ENCODE data around the gene KASH5.

- TF ChIP-seq, protein P1, sequence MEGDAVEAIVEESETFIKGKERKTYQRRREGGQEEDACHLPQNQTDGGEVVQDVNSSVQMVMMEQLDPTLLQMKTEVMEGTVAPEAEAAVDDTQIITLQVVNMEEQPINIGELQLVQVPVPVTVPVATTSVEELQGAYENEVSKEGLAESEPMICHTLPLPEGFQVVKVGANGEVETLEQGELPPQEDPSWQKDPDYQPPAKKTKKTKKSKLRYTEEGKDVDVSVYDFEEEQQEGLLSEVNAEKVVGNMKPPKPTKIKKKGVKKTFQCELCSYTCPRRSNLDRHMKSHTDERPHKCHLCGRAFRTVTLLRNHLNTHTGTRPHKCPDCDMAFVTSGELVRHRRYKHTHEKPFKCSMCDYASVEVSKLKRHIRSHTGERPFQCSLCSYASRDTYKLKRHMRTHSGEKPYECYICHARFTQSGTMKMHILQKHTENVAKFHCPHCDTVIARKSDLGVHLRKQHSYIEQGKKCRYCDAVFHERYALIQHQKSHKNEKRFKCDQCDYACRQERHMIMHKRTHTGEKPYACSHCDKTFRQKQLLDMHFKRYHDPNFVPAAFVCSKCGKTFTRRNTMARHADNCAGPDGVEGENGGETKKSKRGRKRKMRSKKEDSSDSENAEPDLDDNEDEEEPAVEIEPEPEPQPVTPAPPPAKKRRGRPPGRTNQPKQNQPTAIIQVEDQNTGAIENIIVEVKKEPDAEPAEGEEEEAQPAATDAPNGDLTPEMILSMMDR (IDR thresholded peaks at IDR 0.05) = no peak
- TF ChIP-seq ELK1 (IDR thresholded peaks at IDR 0.05; ENCODE audit: low read depth, low read length) = no peak
- TF ChIP-seq MAFK (IDR thresholded peaks at IDR 0.05; ENCODE audit: partially characterized antibody) = no peak
- TF ChIP-seq POLR2A (IDR thresholded peaks at IDR 0.05; ENCODE audit: low read length) = no peak
- TF ChIP-seq, protein P2, sequence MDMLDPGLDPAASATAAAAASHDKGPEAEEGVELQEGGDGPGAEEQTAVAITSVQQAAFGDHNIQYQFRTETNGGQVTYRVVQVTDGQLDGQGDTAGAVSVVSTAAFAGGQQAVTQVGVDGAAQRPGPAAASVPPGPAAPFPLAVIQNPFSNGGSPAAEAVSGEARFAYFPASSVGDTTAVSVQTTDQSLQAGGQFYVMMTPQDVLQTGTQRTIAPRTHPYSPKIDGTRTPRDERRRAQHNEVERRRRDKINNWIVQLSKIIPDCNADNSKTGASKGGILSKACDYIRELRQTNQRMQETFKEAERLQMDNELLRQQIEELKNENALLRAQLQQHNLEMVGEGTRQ (IDR thresholded peaks at IDR 0.05) = no peak
- TF ChIP-seq RFX5 (IDR thresholded peaks at IDR 0.05) = no peak
- no peak for TF ChIP-seq SMC3 (IDR thresholded peaks at IDR 0.05)
- TF ChIP-seq ZFP36 (IDR thresholded peaks at IDR 0.05; ENCODE audit: borderline replicate concordance, partially characterized antibody) = no peak
- TF ChIP-seq HOXA7 (CRISPR knock-in tag; IDR thresholded peaks at IDR 0.05) = no peak
- no peak for TF ChIP-seq TP53 (CRISPR knock-in tag; IDR thresholded peaks at IDR 0.05)
- TF ChIP-seq PBX3 (IDR thresholded peaks at IDR 0.05) = no peak
Measured at GRCh38 chr19:49342291-49342721, 45.7 kb upstream of the KASH5 start.

All from A549 (cell line).